Effector memory CD8-positive, alpha-beta T cell (primary cell): ENCODE data around the gene SLC35A2.

ENCODE experiments used
- ATAC-seq: fragments of 150-1000 bp; cut with Tn5 transposase; replicated peaks from 2 replicates; pipeline ENCODE4 v1.10.0; 2021; ENCODE audit warnings: mild to moderate bottlenecking, moderate library complexity
- DNase-seq, 3 experiments: peaks; one replicate each; pipeline ENCODE4 v3.0.0; 2021
- H3K27ac Mint-ChIP-seq, 2 donors: one replicate each; pipeline ENCODE4 v1.8.0; 2022; ENCODE audit warnings: mild to moderate bottlenecking in 2 of 2, mixed read lengths in 2 of 2, moderate library complexity in 2 of 2
- H3K27me3 Mint-ChIP-seq, 2 donors: one replicate each; pipeline ENCODE4 v1.8.0; 2022; ENCODE audit warnings: mixed read lengths in 2 of 2
- H3K36me3 Mint-ChIP-seq: one replicate; pipeline ENCODE4 v1.8.0; 2022; ENCODE audit warnings: mild to moderate bottlenecking, moderate library complexity, mixed read lengths; ENCODE audit not compliant: insufficient read depth
- H3K4me1 Mint-ChIP-seq, 2 donors: one replicate each; pipeline ENCODE4 v1.8.0; 2022; ENCODE audit warnings: low read depth in 2 of 2, mixed read lengths in 2 of 2
- H3K4me3 Mint-ChIP-seq, 2 donors: one replicate each; pipeline ENCODE4 v1.8.0; 2022; ENCODE audit warnings: mild to moderate bottlenecking in 2 of 2, mixed read lengths in 2 of 2, moderate library complexity in 2 of 2
- H3K9me3 Mint-ChIP-seq, 2 donors: one replicate each; pipeline ENCODE4 v1.8.0; 2022; ENCODE audit warnings: mixed read lengths in 2 of 2

The SLC35A2 gene

GRCh38 chrX:48919360-48919841 is 8.0 kb upstream of the SLC35A2 start:
- H3K4me1 Mint-ChIP-seq = peaks cover 30 to 43% of the 10 kb centered on the region in 2 donors
- peak overlapping the region; percentile 96 to 97 for H3K27ac Mint-ChIP-seq
- peaks cover 83% of the 10 kb centered on the region for H3K36me3 Mint-ChIP-seq
- peak overlapping the region; percentile 89 for H3K4me3 Mint-ChIP-seq
- H3K9me3 Mint-ChIP-seq = no peaks in the 10 kb centered on the region
- no peaks in the 10 kb centered on the region for H3K27me3 Mint-ChIP-seq
- no peak for DNase-seq
- ATAC-seq = peak; percentile 17

GRCh38 chrX:48918643-48919340 is 7.3 kb upstream of the SLC35A2 start, which contains the start of gene PIM2:
TSS of gene PIM2 (minus strand) at chrX:48919024. CDS start at chrX:48918834, 190 bp downstream.
- H3K9me3 Mint-ChIP-seq = no peaks in the 10 kb centered on the region
- peak within 1 kb of the TSS; percentile 96 to 97 for H3K27ac Mint-ChIP-seq
- peak within 1 kb of the TSS; percentile 89 for H3K4me3 Mint-ChIP-seq
- peak; percentile 69 for ATAC-seq
- peaks cover 29 to 42% of the 10 kb centered on the region in 2 donors for H3K4me1 Mint-ChIP-seq
- DNase-seq = peak; percentile 86 to 89 (median 88)
- peaks cover 84% of the 10 kb centered on the region for H3K36me3 Mint-ChIP-seq
- H3K27me3 Mint-ChIP-seq = no peaks in the 10 kb centered on the region

- ATAC-seq = no peak
- Mint-ChIP-seq H3K36me3 (peaks cover 84% of the 10 kb centered on the region), H3K4me1 (peaks cover 29 to 45% of the 10 kb centered on the region in 2 donors), H3K4me3 (peak overlapping the region; percentile 89), H3K9me3 (no peaks in the 10 kb centered on the region), H3K27me3 (no peaks in the 10 kb centered on the region), H3K27ac (peak overlapping the region; percentile 96 to 97)
- no peak for DNase-seq
Measured at GRCh38 chrX:48918301-48918642, 6.8 kb upstream of the SLC35A2 start.

DNA sequence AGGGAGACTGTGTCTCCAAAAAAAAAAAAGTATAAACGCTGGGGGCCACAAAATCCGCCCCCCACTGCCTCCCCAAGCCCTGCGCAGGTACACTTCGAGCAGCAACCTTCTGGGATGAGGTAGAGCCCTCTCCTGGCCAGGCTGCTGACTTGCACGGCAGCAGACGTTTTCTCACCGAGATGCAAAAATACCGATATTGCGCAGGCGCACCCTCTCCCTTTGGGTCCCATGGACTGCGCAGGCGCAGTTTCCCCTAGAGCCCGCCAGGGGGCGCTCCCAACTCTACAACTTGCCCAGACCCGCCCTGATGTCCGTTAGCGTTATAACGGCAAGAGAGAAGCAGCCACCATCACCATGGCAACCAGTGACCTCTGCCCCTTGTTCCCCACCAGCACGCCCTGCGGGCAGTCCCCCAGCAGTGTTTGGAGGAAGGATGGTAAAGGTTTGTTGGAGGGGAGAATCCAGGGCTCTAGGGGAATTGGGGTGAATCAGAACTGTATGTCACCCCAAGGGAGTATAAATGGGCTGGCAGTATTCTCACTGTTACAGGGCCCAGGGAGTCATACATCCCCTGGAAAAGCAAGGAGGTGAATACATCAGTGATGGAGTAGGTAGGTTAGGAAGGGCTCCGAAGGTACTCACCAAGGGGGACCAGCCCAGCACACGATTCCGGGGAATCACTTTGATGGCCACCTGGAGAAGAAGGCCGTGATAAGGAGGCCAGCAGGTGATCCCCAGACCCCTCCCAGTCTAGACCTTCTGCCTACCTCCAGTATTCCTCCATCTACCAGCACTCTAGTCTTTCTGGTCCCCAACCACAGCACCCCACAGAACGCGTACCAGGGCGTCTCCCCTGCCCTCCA is 5.9 kb upstream of the SLC35A2 start:
- peaks cover 92% of the 10 kb centered on the region for H3K36me3 Mint-ChIP-seq
- peak; percentile 86 to 87 (median 87) for DNase-seq
- peak; percentile 42 for ATAC-seq
- no peaks in the 10 kb centered on the region for H3K9me3 Mint-ChIP-seq
- H3K27ac Mint-ChIP-seq = peak overlapping the region; percentile 96 to 97
- peak overlapping the region; percentile 89 for H3K4me3 Mint-ChIP-seq
- peaks cover 31 to 43% of the 10 kb centered on the region in 2 donors for H3K4me1 Mint-ChIP-seq
- no peaks in the 10 kb centered on the region for H3K27me3 Mint-ChIP-seq

DNA sequence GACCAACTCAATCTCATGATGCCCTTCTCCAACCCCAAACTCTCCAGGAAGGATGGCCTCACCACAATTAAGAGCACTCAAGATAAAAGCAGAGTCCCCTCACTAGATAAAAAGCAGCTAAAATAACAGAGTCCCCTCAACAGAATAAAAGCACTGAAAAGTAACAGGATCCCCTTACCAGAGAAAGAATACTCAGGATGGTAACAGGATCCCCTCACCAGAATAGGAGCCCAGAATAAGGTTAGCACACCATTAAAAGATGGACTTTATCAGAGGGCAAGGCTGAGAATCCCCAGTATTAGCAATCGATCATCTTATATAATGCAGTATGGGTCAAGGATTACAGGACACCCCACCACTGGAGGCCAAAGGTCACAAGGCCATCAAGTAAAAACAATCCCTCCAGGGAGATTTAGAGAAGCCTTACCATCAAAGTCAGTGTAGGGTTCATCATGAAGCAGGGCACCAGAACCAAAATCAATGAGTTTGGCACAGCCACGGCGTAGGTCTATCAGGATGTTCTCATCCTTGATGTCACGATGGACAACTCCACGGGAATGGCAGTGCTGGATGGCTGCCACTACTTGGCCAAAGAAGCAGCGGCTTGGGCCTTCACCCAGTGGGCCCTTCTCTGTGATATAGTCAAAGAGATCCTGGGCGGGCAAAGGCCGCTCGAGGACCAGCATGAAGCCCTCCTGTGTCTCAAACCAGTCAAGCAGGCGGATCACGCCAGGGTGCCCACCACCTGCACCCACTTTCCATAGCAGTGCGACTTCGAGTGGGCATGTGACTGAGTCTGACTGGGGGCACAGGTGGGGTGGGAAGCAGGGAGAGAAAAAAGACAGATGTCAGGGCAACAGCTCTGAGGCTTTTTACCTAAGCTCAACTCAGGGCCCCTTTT is 3.4 kb upstream of the SLC35A2 start:
- H3K4me3 Mint-ChIP-seq = peak overlapping the region; percentile 60 to 89
- H3K9me3 Mint-ChIP-seq = no peaks in the 10 kb centered on the region
- peak overlapping the region in 1 of 2 donors; percentile 72 for H3K27ac Mint-ChIP-seq
- DNase-seq = no peak
- H3K36me3 Mint-ChIP-seq = peaks cover 100% of the 10 kb centered on the region
- no peak for ATAC-seq
- peaks cover 39 to 51% of the 10 kb centered on the region in 2 donors for H3K4me1 Mint-ChIP-seq
- no peaks in the 10 kb centered on the region for H3K27me3 Mint-ChIP-seq

DNA sequence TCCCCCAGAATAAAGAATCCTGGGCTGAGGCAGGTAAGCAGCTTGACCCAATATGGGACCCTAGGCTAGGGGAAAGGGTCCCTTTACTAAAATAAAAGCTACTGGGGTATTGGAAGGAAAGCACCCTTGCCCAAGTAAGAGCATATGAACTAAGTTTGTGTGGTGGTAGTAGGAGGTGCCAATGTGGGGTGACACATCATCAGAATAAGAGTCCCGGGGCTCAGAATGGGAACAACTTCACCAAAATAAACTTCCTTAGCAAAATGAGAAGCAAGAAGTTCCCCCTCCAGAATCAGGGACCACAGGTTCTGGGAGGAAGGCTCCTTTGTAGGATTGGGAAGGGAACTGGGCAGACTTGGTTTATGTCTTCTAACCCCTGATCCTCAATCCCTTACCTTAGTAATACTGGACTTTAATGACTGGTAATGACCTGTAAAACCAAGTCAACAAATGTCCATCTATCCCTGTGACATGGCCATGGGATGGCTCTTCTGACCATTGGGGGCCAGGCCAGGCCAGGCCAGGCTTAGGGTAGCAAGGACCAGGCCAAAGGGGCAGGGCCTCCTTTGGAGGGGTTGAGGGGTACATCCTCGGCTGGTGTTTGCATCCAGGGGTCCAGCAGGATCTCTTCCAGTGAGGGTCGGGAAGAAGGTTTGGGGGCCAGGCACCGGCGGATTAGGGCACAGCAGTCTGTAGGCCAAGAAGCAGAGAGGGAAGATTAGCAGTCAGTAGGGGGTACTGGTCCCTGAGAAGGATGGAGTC is 2.3 kb upstream of the SLC35A2 start:
- Mint-ChIP-seq H3K4me3 (peak overlapping the region; percentile 60 to 89), H3K27ac (peak overlapping the region; percentile 60 to 72), H3K36me3 (peaks cover 100% of the 10 kb centered on the region)

GRCh38 chrX:48910926-48911411 is 477 bp downstream of the SLC35A2 start:
- Mint-ChIP-seq H3K27ac (peak overlapping the region; percentile 99), H3K4me1 (peaks cover 28 to 35% of the 10 kb centered on the region in 2 donors)

More for the DNA sequence above, 2.3 kb upstream of the SLC35A2 start:
- H3K9me3 Mint-ChIP-seq = no peaks in the 10 kb centered on the region
- no peaks in the 10 kb centered on the region for H3K27me3 Mint-ChIP-seq
- ATAC-seq = no peak
- H3K4me1 Mint-ChIP-seq = peaks cover 36 to 47% of the 10 kb centered on the region in 2 donors
- no peak for DNase-seq

DNA sequence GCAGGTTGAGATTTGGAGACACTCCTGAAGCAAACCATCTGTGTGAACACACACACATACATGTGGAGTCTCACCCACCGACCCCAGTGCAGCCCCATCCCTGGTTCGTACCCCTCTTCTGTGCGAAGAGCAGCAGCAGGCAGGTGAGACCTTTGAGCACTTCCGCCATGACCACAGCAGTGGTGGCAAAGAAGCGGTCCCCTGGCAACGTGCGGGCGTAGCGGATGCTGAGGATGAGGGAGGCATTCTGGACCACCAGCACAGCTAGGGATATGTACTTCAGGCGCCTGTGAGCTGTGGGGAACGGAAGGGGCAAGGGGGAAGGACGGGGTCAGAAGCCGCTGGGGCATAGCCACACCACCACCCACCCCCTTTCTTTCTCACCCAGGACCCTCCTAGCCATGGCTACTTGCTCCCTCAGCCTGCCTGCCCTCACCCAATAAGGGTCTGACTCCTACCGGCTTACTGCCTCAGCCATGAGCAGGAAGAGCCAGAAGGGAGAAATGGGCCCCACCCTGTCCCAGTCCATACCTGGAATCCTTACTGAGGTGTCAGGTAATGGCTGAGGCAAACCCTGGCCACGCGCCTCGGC is 1.6 kb downstream of the SLC35A2 start:
- H3K4me3 Mint-ChIP-seq = peak overlapping the region in 1 of 2 donors; percentile 6
- peak overlapping the region in 1 of 2 donors; percentile 74 for H3K27ac Mint-ChIP-seq
- H3K9me3 Mint-ChIP-seq = no peaks in the 10 kb centered on the region
- no peaks in the 10 kb centered on the region for H3K27me3 Mint-ChIP-seq
- peaks cover 27 to 29% of the 10 kb centered on the region in 2 donors for H3K4me1 Mint-ChIP-seq
- peaks cover 88% of the 10 kb centered on the region for H3K36me3 Mint-ChIP-seq
- ATAC-seq (no peak), DNase-seq (no peak)

More at GRCh38 chrX:48910926-48911411, 477 bp downstream of the SLC35A2 start:
- Mint-ChIP-seq H3K36me3 (peaks cover 95% of the 10 kb centered on the region), H3K4me3 (peak overlapping the region; percentile 86 to 97), H3K27me3 (no peaks in the 10 kb centered on the region), H3K9me3 (no peaks in the 10 kb centered on the region)
- DNase-seq (no peak), ATAC-seq (peak; percentile 12)

GRCh38 chrX:48908600-48908999 is 2.8 kb downstream of the SLC35A2 start:
- no peak for DNase-seq
- Mint-ChIP-seq H3K27ac (peak overlapping the region in 1 of 2 donors; percentile 74), H3K4me3 (no peak overlapping the region), H3K9me3 (no peaks in the 10 kb centered on the region), H3K4me1 (peaks cover 19 to 21% of the 10 kb centered on the region in 2 donors), H3K36me3 (peaks cover 86% of the 10 kb centered on the region), H3K27me3 (no peaks in the 10 kb centered on the region)
- ATAC-seq = no peak

GRCh38 chrX:48905090-48905790 is 6.2 kb downstream of the SLC35A2 start:
- H3K27ac Mint-ChIP-seq = no peak overlapping the region
- peaks cover 85% of the 10 kb centered on the region for H3K36me3 Mint-ChIP-seq
- no peaks in the 10 kb centered on the region for H3K9me3 Mint-ChIP-seq
- H3K4me1 Mint-ChIP-seq = no peaks in the 10 kb centered on the region
- no peak for DNase-seq
- no peak for ATAC-seq
- no peaks in the 10 kb centered on the region for H3K27me3 Mint-ChIP-seq
- peak overlapping the region in 1 of 2 donors; percentile 14 for H3K4me3 Mint-ChIP-seq

- Mint-ChIP-seq H3K4me3 (peak overlapping the region in 1 of 2 donors; percentile 14), H3K9me3 (no peaks in the 10 kb centered on the region), H3K27ac (no peak overlapping the region), H3K36me3 (peaks cover 81% of the 10 kb centered on the region), H3K4me1 (no peaks in the 10 kb centered on the region), H3K27me3 (no peaks in the 10 kb centered on the region)
- DNase-seq = no peak
- no peak for ATAC-seq
Measured at GRCh38 chrX:48904626-48905025, 6.8 kb downstream of the SLC35A2 start.
